Breast epithelium (tissue), 4 donors: Measurements from ENCODE around the gene FAM169A. TPM values are rescaled to one million over a fixed set of nuclear protein-coding genes. Genes with fewer than 3 reads are reported as not detected.

ENCODE experiments used
- DNase-seq, 2 donors: peaks; one replicate each; pipeline ENCODE4 v3.0.0-alpha.2; 2019; ENCODE audit warnings: low spot score in 2 of 2
- H3K27ac ChIP-seq, 2 donors: fragments of 200-600 bp; sonication (generic) in 1 of 2; one replicate each; pipeline ENCODE4 v1.5.1; 2016 to 2019; ENCODE audit warnings: mild to moderate bottlenecking in 1 of 2
- H3K27me3 ChIP-seq, 2 donors: fragments of 200-600 bp; sonication (generic) in 1 of 2; one replicate each; pipeline versions ENCODE4 v1.5.1 to v1.6.0; 2017 to 2019; ENCODE audit warnings: control low read depth in 1 of 2, mild to moderate bottlenecking in 1 of 2
- H3K36me3 ChIP-seq: fragments of 200-600 bp; one replicate; pipeline ENCODE4 v1.5.1; 2019
- H3K4me1 ChIP-seq, 2 donors: fragments of 200-600 bp; sonication (generic); one replicate each; pipeline ENCODE4 v1.5.1; 2016 to 2019; ENCODE audit warnings: control low read depth in 1 of 2
- H3K4me3 ChIP-seq, 3 donors: fragments of 200-600 bp; sonication (generic); 1 replicate in 2 of 3; 2 replicates in 1 of 3; pipeline ENCODE4 v1.5.1; 2016 to 2019; ENCODE audit warnings: mild to moderate bottlenecking in 3 of 3, moderate library complexity in 2 of 3
- H3K9me3 ChIP-seq, 2 donors: fragments of 200-600 bp; sonication (generic) in 1 of 2; one replicate each; pipeline ENCODE4 v1.5.1; 2016 to 2019; ENCODE audit warnings: control low read depth in 1 of 2
- CTCF ChIP-seq, 3 donors: fragments of 450-650 bp; IDR thresholded peaks; one replicate each; pipeline ENCODE4 v1.5.1; 2016 to 2017; ENCODE audit warnings: antibody characterized with exemption in 3 of 3, mild to moderate bottlenecking in 3 of 3, moderate library complexity in 3 of 3
- POLR2A ChIP-seq: fragments of 450-650 bp; IDR thresholded peaks from one replicate; pipeline ENCODE4 v1.6.1; 2016; ENCODE audit warnings: antibody characterized with exemption, mild to moderate bottlenecking, moderate library complexity
- POLR2AphosphoS5 ChIP-seq, 3 donors: sonication (generic); formaldehyde crosslinking; IDR thresholded peaks; one replicate each; pipeline ENCODE4 v1.6.1; 2017; ENCODE audit warnings: antibody characterized with exemption in 3 of 3
- intact Hi-C: fragments of 100-400 bp; cut with DNase I; formaldehyde crosslinking; loops from one replicate; pipeline ENCODE4 v1.15.1; 2023; ENCODE audit warnings: low total_unique reads
- total RNA-seq, 3 donors: library from RNA; depleted of rRNA; stranded (reverse); fragments of >200 nt; gene quantifications; one replicate each; pipeline ENCODE4 v1.1.0, GENCODE V29; 2016

FAM169A gene
- total RNA-seq, 3 donors from 2014 or later, result 0.64 to 6.3 (median 1.6) TPM

- H3K4me3 ChIP-seq, result no peak overlapping the region
- no peaks in the 10 kb centered on the region for H3K27me3 ChIP-seq
- no peaks in the 10 kb centered on the region for H3K4me1 ChIP-seq
- H3K9me3 ChIP-seq, result no peaks in the 10 kb centered on the region
- TF ChIP-seq POLR2AphosphoS5 (IDR thresholded peaks at IDR 0.05) (no peak), POLR2A (no peak), CTCF (IDR thresholded peaks at IDR 0.05) (no peak)
- H3K36me3 ChIP-seq, result no peaks in the 10 kb centered on the region
- intact Hi-C loops, result no loop called here
- no peak for DNase-seq
- no peak overlapping the region for H3K27ac ChIP-seq
These were observed 78.8 kb downstream of the FAM169A start for GRCh38 chr5:74787424-74787823.

GRCh38 chr5:74786851-74787250 lies 79.3 kb downstream of the FAM169A start:
- Histone ChIP-seq H3K4me1 (no peaks in the 10 kb centered on the region), H3K27me3 (no peaks in the 10 kb centered on the region), H3K4me3 (no peak overlapping the region), H3K36me3 (no peaks in the 10 kb centered on the region), H3K9me3 (no peaks in the 10 kb centered on the region), H3K27ac (no peak overlapping the region)
- intact Hi-C loops, result no loop called here
- TF ChIP-seq POLR2A (no peak), CTCF (IDR thresholded peaks at IDR 0.05) (no peak), POLR2AphosphoS5 (IDR thresholded peaks at IDR 0.05) (no peak)
- DNase-seq, result no peak

- TF ChIP-seq CTCF (IDR thresholded peaks at IDR 0.05) (no peak), POLR2A (no peak), POLR2AphosphoS5 (IDR thresholded peaks at IDR 0.05) (no peak)
- DNase-seq, result no peak
- Histone ChIP-seq H3K4me3 (no peak overlapping the region), H3K27ac (no peak overlapping the region), H3K36me3 (no peaks in the 10 kb centered on the region), H3K27me3 (no peaks in the 10 kb centered on the region), H3K9me3 (no peaks in the 10 kb centered on the region), H3K4me1 (no peaks in the 10 kb centered on the region)
- intact Hi-C loops, result no loop called here
These were observed 87.6 kb downstream of the FAM169A start for GRCh38 chr5:74778609-74779008.

- TF ChIP-seq POLR2A, result no peak
- no peak for TF ChIP-seq CTCF (IDR thresholded peaks at IDR 0.05)
- TF ChIP-seq POLR2AphosphoS5 (IDR thresholded peaks at IDR 0.05), result no peak
- no peak for DNase-seq
- no peaks in the 10 kb centered on the region for H3K9me3 ChIP-seq
- no peak overlapping the region for H3K27ac ChIP-seq
- H3K4me3 ChIP-seq, result no peak overlapping the region
- no peaks in the 10 kb centered on the region for H3K36me3 ChIP-seq
- H3K27me3 ChIP-seq, result no peaks in the 10 kb centered on the region
- intact Hi-C loops, result no loop called here
- peaks cover 0 to 6% of the 10 kb centered on the region in 2 donors for H3K4me1 ChIP-seq
These were observed 93.8 kb downstream of the FAM169A start for GRCh38 chr5:74772359-74772758.

GRCh38 chr5:74767579-74767913 lies 98.6 kb downstream of the FAM169A start:
- H3K36me3 ChIP-seq, result no peaks in the 10 kb centered on the region
- H3K27me3 ChIP-seq, result no peaks in the 10 kb centered on the region
- H3K27ac ChIP-seq, result peak overlapping the region; percentile 79 to 84
- intact Hi-C loops, result no loop called here
- TF ChIP-seq CTCF (IDR thresholded peaks at IDR 0.05) (no peak), POLR2A (no peak), POLR2AphosphoS5 (IDR thresholded peaks at IDR 0.05) (no peak)
- DNase-seq, result no peak
- peaks cover 0 to 16% of the 10 kb centered on the region in 2 donors for H3K4me1 ChIP-seq
- H3K9me3 ChIP-seq, result no peaks in the 10 kb centered on the region
- peak overlapping the region; percentile 62 to 96 (median 82) for H3K4me3 ChIP-seq
